Uterus (tissue), 2 donors: ENCODE measurements around the gene MRPL55.

Experiments
- CTCF ChIP-seq, 4 experiments: fragments of 200-600 bp in 2 of 4; fragments of 450-650 bp in 2 of 4; sonication (generic) in 2 of 4; IDR thresholded peaks; one replicate each; pipeline ENCODE4 v1.5.1; 2016 to 2019; ENCODE audit warnings: antibody characterized with exemption in 4 of 4, mild to moderate bottlenecking in 2 of 4, moderate library complexity in 1 of 4
- POLR2A ChIP-seq, 2 donors: fragments of 450-650 bp; IDR thresholded peaks; one replicate each; pipeline ENCODE4 v1.6.1; 2016; ENCODE audit warnings: antibody characterized with exemption in 2 of 2, mild to moderate bottlenecking in 1 of 2, moderate library complexity in 1 of 2

GRCh38 chr1:228120857-228121489, 11.9 kb upstream of the MRPL55 start:
- TF ChIP-seq CTCF (IDR thresholded peaks at IDR 0.05) (no peak), POLR2A (IDR thresholded peaks at IDR 0.05) (no peak)
